HG03460 (cell line): ENCODE results near the gene ARHGEF28.

Source experiments
- ATAC-seq: cut with Tn5 transposase; IDR thresholded peaks from one replicate; pipeline ENCODE4 v1.9.1; 2021; ENCODE audit not compliant: unreplicated experiment

ARHGEF28 gene

GRCh38 chr5:73922875-73923557 is 297.0 kb downstream of the ARHGEF28 start:
- no peak for ATAC-seq

GRCh38 chr5:73928476-73929070 is 302.6 kb downstream of the ARHGEF28 start:
- no peak for ATAC-seq

- ATAC-seq = no peak
Measured at GRCh38 chr5:73935719-73936118, 309.7 kb downstream of the ARHGEF28 start.

GRCh38 chr5:73938280-73938937 is 312.4 kb downstream of the ARHGEF28 start:
- ATAC-seq = no peak

GRCh38 chr5:73938938-73939320 is 312.9 kb downstream of the ARHGEF28 start:
- no peak for ATAC-seq

- ATAC-seq = no peak
Measured at GRCh38 chr5:73939557-73939956, 313.6 kb downstream of the ARHGEF28 start.

- no peak for ATAC-seq
Measured at GRCh38 chr5:73940026-73940425, 314.0 kb downstream of the ARHGEF28 start.

GRCh38 chr5:73940801-73941200 is 314.8 kb downstream of the ARHGEF28 start:
- no peak for ATAC-seq

GRCh38 chr5:73942783-73943182 is 316.8 kb downstream of the ARHGEF28 start:
- ATAC-seq = no peak

GRCh38 chr5:73943397-73943796 is 317.4 kb downstream of the ARHGEF28 start:
- ATAC-seq = no peak

- no peak for ATAC-seq
Measured at GRCh38 chr5:73944581-73944980, 318.6 kb downstream of the ARHGEF28 start.

- no peak for ATAC-seq
Measured at GRCh38 chr5:73945505-73945904, 319.5 kb downstream of the ARHGEF28 start.

GRCh38 chr5:73946278-73946677 is 320.3 kb downstream of the ARHGEF28 start:
- no peak for ATAC-seq

- no peak for ATAC-seq
Measured at GRCh38 chr5:73946919-73947602, 321.1 kb downstream of the ARHGEF28 start.

- no peak for ATAC-seq
Measured at GRCh38 chr5:73947906-73948640, 322.1 kb downstream of the ARHGEF28 start.

- no peak for ATAC-seq
Measured at GRCh38 chr5:73948720-73949119, 322.7 kb downstream of the ARHGEF28 start.

GRCh38 chr5:73950441-73950873 is 324.5 kb downstream of the ARHGEF28 start:
- ATAC-seq = no peak

- no peak for ATAC-seq
Measured at GRCh38 chr5:73950912-73951430, 325.0 kb downstream of the ARHGEF28 start.

- ATAC-seq = no peak
Measured at GRCh38 chr5:73952872-73953271, 326.9 kb downstream of the ARHGEF28 start.

GRCh38 chr5:73954381-73954780 is 328.4 kb downstream of the ARHGEF28 start:
- no peak for ATAC-seq
